Thyroid gland (tissue), 4 donors: ENCODE results near the gene RGR. TPM values are rescaled to one million over a fixed set of nuclear protein-coding genes. Genes with fewer than 3 reads are reported as not detected.

Source experiments
- DNase-seq, 2 donors: peaks; one replicate each; pipeline ENCODE4 v3.0.0-alpha.2; 2019
- H3K27ac ChIP-seq, 3 donors: fragments of 200-600 bp; sonication (generic); 1 replicate in 2 of 3; 2 replicates in 1 of 3; pipeline ENCODE4 v1.5.1; 2016 to 2019; ENCODE audit warnings: mild to moderate bottlenecking in 1 of 3, moderate library complexity in 1 of 3
- H3K27me3 ChIP-seq: fragments of 200-600 bp; sonication (generic); one replicate; pipeline ENCODE4 v1.5.1; 2019
- H3K36me3 ChIP-seq, 2 donors: fragments of 200-600 bp; sonication (generic); one replicate each; pipeline ENCODE4 v1.5.1; 2016 to 2019
- H3K4me1 ChIP-seq, 2 donors: fragments of 200-600 bp; sonication (generic); one replicate each; pipeline ENCODE4 v1.5.1; 2017 to 2019
- H3K4me3 ChIP-seq, 3 donors: fragments of 200-600 bp; sonication (generic); replicated peaks in 1 of 3; 1 replicate in 2 of 3; 2 replicates in 1 of 3; pipeline ENCODE4 v1.5.1; 2016; ENCODE audit warnings: mild to moderate bottlenecking in 1 of 3
- H3K9me3 ChIP-seq: fragments of 200-600 bp; sonication (generic); one replicate; pipeline ENCODE4 v1.5.1; 2017
- POLR2A ChIP-seq, 2 donors: fragments of 450-650 bp; IDR thresholded peaks; one replicate each; pipeline ENCODE4 v1.6.1; 2017; ENCODE audit warnings: antibody characterized with exemption in 2 of 2, mild to moderate bottlenecking in 2 of 2, moderate library complexity in 1 of 2
- WGBS, 2 donors: methylation state at CpG; one replicate each; pipeline ENCODE4 v1.1.5; 2017; 5-methylcytosine and 5-hydroxymethylcytosine counted together
- intact Hi-C: fragments of 100-400 bp; cut with DNase I; formaldehyde crosslinking; loops from one replicate; pipeline ENCODE4 v1.15.1; 2023
- total RNA-seq, 4 donors: library from RNA; depleted of rRNA; stranded (reverse); fragments of >200 nt; gene quantifications; one replicate each; pipeline ENCODE4 v1.2.3, GENCODE V29; 2016
- TF ChIP-seq, protein P1 (sequence below), 6 experiments: fragments of 200-600 bp in 3 of 6; fragments of 450-650 bp in 3 of 6; sonication (generic) in 3 of 6; IDR thresholded peaks; one replicate each; pipeline ENCODE4 v1.5.1; 2016 to 2019; ENCODE audit warnings: antibody characterized with exemption in 6 of 6, mild to moderate bottlenecking in 2 of 6, inconsistent platforms in 1 of 6, moderate library complexity in 1 of 6

The RGR gene
- total RNA-seq, 4 donors from 2014 or later: 0.11 TPM; not detected in 3

DNA sequence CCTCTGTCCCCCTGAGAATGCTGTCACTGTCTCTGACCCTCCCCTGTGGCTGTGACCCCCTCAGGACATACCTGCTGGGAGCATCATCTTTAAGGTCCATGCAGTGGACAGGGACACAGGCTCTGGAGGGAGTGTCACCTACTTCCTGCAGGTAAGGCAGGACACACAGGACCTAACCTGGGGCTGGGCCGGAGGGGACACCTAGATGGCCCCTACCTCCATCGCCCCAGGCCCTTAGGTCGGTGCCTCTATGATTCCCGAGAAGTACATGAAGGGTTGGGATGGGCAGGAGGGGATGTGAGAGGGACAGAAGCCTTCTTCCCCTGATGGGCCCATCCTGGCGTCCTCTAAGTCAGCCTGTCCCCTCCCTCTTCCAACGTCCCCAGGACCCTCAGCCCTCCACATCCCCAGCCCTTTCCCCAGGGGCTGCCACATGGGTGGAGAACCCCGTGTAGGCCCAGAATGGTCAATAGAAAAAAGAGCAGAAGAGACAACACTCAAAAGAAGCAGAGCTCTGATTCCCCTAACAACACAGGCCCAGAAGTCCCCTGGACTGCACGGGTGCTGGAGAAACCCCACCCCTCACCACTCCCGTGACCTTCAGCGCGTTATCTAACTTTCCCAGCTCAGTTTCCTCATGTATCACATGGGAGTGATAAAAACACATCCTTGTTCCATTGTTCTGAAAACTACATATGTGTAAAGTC, 44.2 kb upstream of the RGR start:
- Histone ChIP-seq H3K4me1 (peaks cover 0 to 11% of the 10 kb centered on the region in 2 donors), H3K36me3 (no peaks in the 10 kb centered on the region), H3K4me3 (no peak overlapping the region), H3K27me3 (no peaks in the 10 kb centered on the region), H3K9me3 (no peaks in the 10 kb centered on the region), H3K27ac (no peak overlapping the region)
- no peak for DNase-seq
- 82 to 86% methylated on average over 11 of the region's 11 CpGs for WGBS, 2 donors
- intact Hi-C loops: no loop called here
- TF ChIP-seq, protein P1, sequence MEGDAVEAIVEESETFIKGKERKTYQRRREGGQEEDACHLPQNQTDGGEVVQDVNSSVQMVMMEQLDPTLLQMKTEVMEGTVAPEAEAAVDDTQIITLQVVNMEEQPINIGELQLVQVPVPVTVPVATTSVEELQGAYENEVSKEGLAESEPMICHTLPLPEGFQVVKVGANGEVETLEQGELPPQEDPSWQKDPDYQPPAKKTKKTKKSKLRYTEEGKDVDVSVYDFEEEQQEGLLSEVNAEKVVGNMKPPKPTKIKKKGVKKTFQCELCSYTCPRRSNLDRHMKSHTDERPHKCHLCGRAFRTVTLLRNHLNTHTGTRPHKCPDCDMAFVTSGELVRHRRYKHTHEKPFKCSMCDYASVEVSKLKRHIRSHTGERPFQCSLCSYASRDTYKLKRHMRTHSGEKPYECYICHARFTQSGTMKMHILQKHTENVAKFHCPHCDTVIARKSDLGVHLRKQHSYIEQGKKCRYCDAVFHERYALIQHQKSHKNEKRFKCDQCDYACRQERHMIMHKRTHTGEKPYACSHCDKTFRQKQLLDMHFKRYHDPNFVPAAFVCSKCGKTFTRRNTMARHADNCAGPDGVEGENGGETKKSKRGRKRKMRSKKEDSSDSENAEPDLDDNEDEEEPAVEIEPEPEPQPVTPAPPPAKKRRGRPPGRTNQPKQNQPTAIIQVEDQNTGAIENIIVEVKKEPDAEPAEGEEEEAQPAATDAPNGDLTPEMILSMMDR (IDR thresholded peaks at IDR 0.05): no peak
- no peak for TF ChIP-seq POLR2A (IDR thresholded peaks at IDR 0.05)

DNA sequence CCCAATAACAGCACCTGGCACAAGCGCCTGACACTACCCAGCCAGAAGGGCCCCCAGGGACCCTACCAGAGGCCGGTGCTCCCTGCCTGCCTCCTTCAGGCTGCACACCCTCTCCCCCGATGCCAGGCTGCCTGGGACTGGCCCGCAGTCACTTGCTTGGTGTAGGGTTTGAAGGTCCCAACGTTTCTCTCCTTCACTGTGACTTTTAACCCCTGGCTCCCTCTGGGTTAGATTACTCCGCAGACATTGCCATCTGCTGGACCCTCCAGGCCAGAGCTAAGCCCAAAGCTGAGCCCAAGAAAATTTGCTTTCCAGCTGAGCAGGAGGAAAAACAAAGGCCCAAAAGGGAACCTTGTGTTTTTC, 43.6 kb upstream of the RGR start:
- TF ChIP-seq, protein P1 (IDR thresholded peaks at IDR 0.05): no peak
- TF ChIP-seq POLR2A (IDR thresholded peaks at IDR 0.05): no peak
- no peak overlapping the region for H3K4me3 ChIP-seq
- H3K36me3 ChIP-seq: no peaks in the 10 kb centered on the region
- no peaks in the 10 kb centered on the region for H3K9me3 ChIP-seq
- intact Hi-C loops: no loop called here
- H3K27me3 ChIP-seq: no peaks in the 10 kb centered on the region
- peaks cover 0 to 10% of the 10 kb centered on the region in 2 donors for H3K4me1 ChIP-seq
- DNase-seq: no peak
- no peak overlapping the region for H3K27ac ChIP-seq
- 52 to 66% methylated on average over 3 to 6 of the region's 6 CpGs for WGBS, 2 donors

DNA sequence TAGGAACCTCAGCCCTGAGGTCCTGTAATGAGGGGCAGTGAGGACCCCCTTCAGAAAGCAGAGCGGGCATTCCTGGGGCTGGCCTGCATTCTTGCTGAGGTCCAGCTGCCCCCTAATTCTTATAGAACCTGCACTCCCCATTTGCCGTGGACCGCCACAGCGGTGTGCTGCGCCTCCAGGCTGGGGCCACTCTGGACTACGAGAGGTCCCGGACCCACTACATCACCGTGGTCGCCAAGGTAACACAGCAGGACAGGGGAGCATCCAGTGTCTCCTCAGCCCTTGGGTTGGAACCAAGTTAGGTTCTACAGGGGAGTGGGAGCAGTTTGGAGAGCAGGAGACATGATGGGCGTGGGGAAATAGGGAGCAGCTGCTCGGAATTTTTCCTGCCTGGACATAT, 43.2 kb upstream of the RGR start:
- intact Hi-C loops: no loop called here
- H3K27ac ChIP-seq: no peak overlapping the region
- no peaks in the 10 kb centered on the region for H3K27me3 ChIP-seq
- DNase-seq: no peak
- no peaks in the 10 kb centered on the region for H3K36me3 ChIP-seq
- WGBS, 2 donors: 84 to 93% methylated on average over 9 to 11 of the region's 11 CpGs
- no peak for TF ChIP-seq POLR2A (IDR thresholded peaks at IDR 0.05)
- TF ChIP-seq, protein P1 (IDR thresholded peaks at IDR 0.05): no peak
- no peak overlapping the region for H3K4me3 ChIP-seq
- no peaks in the 10 kb centered on the region for H3K9me3 ChIP-seq
- H3K4me1 ChIP-seq: peaks cover 0 to 6% of the 10 kb centered on the region in 2 donors

DNA sequence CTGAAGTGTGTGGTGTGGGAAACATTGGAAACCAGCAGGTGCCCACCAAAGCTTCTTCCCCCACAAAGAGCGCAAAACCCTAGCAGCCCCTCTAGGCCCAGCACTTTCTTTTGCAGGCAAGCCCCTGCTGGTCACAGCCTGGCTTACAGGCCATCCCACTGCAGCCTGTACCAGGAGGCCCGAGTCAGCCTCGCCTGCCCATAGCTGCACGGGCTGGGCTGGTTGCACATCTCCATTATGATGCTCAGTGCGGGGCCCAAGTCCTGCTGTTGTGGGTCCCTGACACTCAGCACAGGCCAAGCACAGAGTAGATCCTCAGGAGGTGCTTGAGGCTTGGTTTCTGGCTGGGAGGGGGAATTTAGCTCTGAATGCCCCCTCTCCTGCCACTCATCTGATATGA, 42.5 kb upstream of the RGR start:
- TF ChIP-seq POLR2A (IDR thresholded peaks at IDR 0.05): no peak
- TF ChIP-seq, protein P1 (IDR thresholded peaks at IDR 0.05): no peak
- no peak for DNase-seq
- Histone ChIP-seq H3K36me3 (no peaks in the 10 kb centered on the region), H3K4me3 (no peak overlapping the region), H3K27ac (no peak overlapping the region), H3K27me3 (no peaks in the 10 kb centered on the region), H3K9me3 (no peaks in the 10 kb centered on the region), H3K4me1 (no peaks in the 10 kb centered on the region)
- intact Hi-C loops: no loop called here
- 81 to 100% methylated on average over 1 to 5 of the region's 5 CpGs for WGBS, 2 donors

DNA sequence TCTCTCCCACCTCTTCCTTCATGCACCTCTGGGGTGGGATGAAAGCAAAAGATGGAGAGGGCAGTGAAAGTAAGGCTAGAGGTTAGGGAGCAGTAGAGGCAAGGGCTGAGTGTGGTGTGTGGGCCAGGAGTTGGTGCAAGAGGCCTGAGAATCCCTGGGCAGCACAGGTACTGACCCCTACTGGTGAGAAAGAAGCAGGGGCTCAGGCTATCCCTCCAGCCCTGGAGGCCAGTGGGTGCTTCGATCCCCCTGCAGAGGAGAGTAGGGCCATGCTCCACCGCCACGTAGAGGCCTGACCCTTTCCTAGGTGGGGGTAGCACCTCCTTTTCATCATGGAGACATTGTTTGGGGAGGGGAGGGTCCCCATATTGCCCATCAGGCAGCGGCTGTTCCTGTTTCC, 40.7 kb upstream of the RGR start:
- no peaks in the 10 kb centered on the region for H3K9me3 ChIP-seq
- H3K27me3 ChIP-seq: no peaks in the 10 kb centered on the region
- no peak overlapping the region for H3K4me3 ChIP-seq
- H3K27ac ChIP-seq: no peak overlapping the region
- 81 to 84% methylated on average over 4 of the region's 4 CpGs for WGBS, 2 donors
- intact Hi-C loops: no loop called here
- H3K36me3 ChIP-seq: no peaks in the 10 kb centered on the region
- no peak for DNase-seq
- H3K4me1 ChIP-seq: no peaks in the 10 kb centered on the region
- TF ChIP-seq, protein P1 (IDR thresholded peaks at IDR 0.05): peak in 1 of 6 experiments; percentile 15
- no peak for TF ChIP-seq POLR2A (IDR thresholded peaks at IDR 0.05)
